Spleen (tissue), 7 donors: ENCODE measurements around the gene TRIO.
A peak's percentile ranks its signal among the peaks of the same experiment; 100 is the strongest.

Source experiments
- POLR2A ChIP-seq, 3 donors: fragments of 450-650 bp; IDR thresholded peaks; one replicate each; pipeline ENCODE4 v1.5.1; 2017; ENCODE audit warnings: antibody characterized with exemption in 3 of 3, mild to moderate bottlenecking in 1 of 3
- POLR2AphosphoS5 ChIP-seq, 3 donors: sonication (generic); formaldehyde crosslinking; IDR thresholded peaks; one replicate each; pipeline ENCODE4 v1.5.1; 2017; ENCODE audit warnings: antibody characterized with exemption in 3 of 3
- TF ChIP-seq, protein P1 (sequence below), 11 experiments: fragments of 200-600 bp in 7 of 11; fragments of 450-650 bp in 4 of 11; sonication (generic) in 4 of 11; IDR thresholded peaks in 8 of 11; conservative IDR thresholded peaks in 3 of 11; 1 replicate in 7 of 11; 2 replicates in 4 of 11; pipeline versions ENCODE4 v1.4.0 to v1.8.0; 2016 to 2021; ENCODE audit warnings: antibody characterized with exemption in 11 of 11, inconsistent platforms in 4 of 11, mild to moderate bottlenecking in 1 of 11
- donor health status: DM: no; HTN: no; CAD: no; lungs with moderate emphysema.
- donor health status: DM: no; HTN: no; CAD: no.
- donor health status: DM: no; HTN: no; CAD: no.

- TF ChIP-seq, protein P1, sequence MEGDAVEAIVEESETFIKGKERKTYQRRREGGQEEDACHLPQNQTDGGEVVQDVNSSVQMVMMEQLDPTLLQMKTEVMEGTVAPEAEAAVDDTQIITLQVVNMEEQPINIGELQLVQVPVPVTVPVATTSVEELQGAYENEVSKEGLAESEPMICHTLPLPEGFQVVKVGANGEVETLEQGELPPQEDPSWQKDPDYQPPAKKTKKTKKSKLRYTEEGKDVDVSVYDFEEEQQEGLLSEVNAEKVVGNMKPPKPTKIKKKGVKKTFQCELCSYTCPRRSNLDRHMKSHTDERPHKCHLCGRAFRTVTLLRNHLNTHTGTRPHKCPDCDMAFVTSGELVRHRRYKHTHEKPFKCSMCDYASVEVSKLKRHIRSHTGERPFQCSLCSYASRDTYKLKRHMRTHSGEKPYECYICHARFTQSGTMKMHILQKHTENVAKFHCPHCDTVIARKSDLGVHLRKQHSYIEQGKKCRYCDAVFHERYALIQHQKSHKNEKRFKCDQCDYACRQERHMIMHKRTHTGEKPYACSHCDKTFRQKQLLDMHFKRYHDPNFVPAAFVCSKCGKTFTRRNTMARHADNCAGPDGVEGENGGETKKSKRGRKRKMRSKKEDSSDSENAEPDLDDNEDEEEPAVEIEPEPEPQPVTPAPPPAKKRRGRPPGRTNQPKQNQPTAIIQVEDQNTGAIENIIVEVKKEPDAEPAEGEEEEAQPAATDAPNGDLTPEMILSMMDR (IDR thresholded peaks at IDR 0.05 in 8 of 11, conservative IDR thresholded peaks at IDR 0.05 in 3 of 11), result no peak
- TF ChIP-seq POLR2AphosphoS5 (IDR thresholded peaks at IDR 0.05) (peak in 1 of 3 donors; percentile 20), POLR2A (IDR thresholded peaks at IDR 0.05) (no peak)
Measured at GRCh38 chr5:14545308-14545707, 402.2 kb downstream of the TRIO start.
